Body of pancreas (tissue), 4 donors: Measurements from ENCODE around the gene AVPR1A.

Source experiments
- CTCF ChIP-seq, 7 experiments: fragments of 450-650 bp in 4 of 7; fragments of 200-600 bp in 3 of 7; sonication (generic) in 3 of 7; IDR thresholded peaks; one replicate each; pipeline ENCODE4 v1.5.1; 2016 to 2019; ENCODE audit warnings: antibody characterized with exemption in 7 of 7
- POLR2A ChIP-seq, 3 donors: fragments of 450-650 bp; IDR thresholded peaks; one replicate each; pipeline ENCODE4 v1.6.1; 2016; ENCODE audit warnings: antibody characterized with exemption in 3 of 3, mild to moderate bottlenecking in 2 of 3

DNA sequence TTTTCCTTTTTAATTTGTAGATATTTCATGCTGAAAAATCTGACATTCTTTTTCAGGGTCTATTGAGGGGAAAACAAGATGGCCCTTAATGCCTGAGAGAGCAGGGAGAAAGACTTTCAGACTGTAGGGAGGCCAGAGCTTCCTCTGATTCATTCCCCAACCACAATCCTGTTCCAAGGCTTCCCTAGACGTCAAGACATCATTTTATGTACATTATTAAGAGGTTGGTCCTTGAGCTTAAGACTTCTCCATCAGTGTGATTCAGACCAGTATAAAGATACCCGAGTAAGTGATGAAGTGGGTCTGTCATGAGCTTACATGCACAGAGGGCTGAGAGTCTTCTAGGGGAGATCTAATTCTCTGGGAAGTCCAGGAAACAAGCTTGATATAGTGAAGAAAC is 57.3 kb downstream of the AVPR1A start:
- TF ChIP-seq CTCF (IDR thresholded peaks at IDR 0.05) (no peak), POLR2A (IDR thresholded peaks at IDR 0.05) (no peak)
